HG03520 (cell line): ENCODE measurements around the gene HPN.
A peak's percentile ranks its signal among the peaks of the same experiment; 100 is the strongest.

ENCODE experiments used
- ATAC-seq: cut with Tn5 transposase; IDR thresholded peaks from one replicate; pipeline ENCODE4 v1.9.1; 2021; ENCODE audit warnings: mild to moderate bottlenecking, moderate library complexity; ENCODE audit not compliant: unreplicated experiment

Gene HPN

DNA sequence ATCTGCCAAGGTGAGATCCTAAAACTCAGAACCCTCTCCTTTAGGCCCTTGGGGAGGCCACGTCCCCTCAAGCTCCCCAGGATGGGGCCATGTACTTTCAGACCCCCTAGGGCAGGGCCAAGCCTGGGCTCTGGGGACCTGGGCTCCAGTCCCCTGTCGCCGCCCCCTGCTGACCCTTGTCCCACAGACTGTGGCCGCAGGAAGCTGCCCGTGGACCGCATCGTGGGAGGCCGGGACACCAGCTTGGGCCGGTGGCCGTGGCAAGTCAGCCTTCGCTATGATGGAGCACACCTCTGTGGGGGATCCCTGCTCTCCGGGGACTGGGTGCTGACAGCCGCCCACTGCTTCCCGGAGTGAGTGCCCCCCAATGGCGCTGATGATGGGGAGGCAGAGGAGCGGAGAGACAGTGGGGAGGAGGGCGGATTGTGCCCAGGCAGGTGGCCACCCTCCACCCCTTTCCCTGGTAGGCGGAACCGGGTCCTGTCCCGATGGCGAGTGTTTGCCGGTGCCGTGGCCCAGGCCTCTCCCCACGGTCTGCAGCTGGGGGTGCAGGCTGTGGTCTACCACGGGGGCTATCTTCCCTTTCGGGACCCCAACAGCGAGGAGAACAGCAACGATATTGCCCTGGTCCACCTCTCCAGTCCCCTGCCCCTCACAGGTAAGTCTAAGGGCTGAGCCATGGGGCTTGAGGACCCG lies 18.8 kb downstream of the HPN start:
- no peak for ATAC-seq

DNA sequence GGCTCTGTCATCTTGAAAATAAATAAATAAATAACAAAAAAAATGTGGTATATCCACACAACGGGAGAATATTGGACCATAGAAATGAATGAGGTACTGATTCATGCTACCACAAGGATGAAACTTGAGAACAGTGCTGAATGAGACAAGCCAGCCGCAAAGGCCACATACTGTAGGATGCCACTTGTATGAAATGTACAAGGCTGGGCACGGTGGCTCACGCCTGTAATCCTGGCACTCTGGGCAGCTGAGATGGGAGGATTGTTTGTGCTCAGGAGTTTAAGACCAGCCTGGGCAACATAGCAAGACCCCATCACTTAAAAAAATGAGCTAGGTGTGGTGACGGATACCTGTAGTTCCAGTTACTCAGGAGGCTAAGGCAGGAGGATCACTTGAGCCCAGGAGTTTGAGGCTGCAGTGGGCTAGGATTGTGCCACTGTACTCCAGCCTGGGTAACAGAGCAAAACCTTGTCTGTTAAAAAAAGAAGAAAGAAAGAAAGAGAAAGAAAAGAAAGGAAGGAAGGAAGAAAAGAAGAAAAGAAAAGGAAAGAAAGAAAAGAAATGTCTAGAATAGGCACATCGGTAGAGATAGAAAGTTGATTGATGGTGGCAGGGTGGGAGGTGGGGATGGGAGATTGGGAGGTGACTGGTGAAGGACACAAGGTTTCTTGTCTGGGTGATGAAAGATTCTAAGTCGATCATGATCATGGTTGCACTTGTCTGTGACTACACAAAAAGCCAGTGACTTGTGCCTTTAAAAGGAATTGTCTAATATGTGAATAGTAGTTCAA lies 20.3 kb downstream of the HPN start:
- ATAC-seq = no peak

GRCh38 chr19:35062942-35063341 lies 21.4 kb downstream of the HPN start:
- ATAC-seq = no peak

GRCh38 chr19:35063940-35064818 lies 22.7 kb downstream of the HPN start:
- ATAC-seq = no peak

- no peak for ATAC-seq
Measured at GRCh38 chr19:35065574-35065973, 24.1 kb downstream of the HPN start.

- no peak for ATAC-seq
Measured at GRCh38 chr19:35066121-35066520, 24.6 kb downstream of the HPN start.

DNA sequence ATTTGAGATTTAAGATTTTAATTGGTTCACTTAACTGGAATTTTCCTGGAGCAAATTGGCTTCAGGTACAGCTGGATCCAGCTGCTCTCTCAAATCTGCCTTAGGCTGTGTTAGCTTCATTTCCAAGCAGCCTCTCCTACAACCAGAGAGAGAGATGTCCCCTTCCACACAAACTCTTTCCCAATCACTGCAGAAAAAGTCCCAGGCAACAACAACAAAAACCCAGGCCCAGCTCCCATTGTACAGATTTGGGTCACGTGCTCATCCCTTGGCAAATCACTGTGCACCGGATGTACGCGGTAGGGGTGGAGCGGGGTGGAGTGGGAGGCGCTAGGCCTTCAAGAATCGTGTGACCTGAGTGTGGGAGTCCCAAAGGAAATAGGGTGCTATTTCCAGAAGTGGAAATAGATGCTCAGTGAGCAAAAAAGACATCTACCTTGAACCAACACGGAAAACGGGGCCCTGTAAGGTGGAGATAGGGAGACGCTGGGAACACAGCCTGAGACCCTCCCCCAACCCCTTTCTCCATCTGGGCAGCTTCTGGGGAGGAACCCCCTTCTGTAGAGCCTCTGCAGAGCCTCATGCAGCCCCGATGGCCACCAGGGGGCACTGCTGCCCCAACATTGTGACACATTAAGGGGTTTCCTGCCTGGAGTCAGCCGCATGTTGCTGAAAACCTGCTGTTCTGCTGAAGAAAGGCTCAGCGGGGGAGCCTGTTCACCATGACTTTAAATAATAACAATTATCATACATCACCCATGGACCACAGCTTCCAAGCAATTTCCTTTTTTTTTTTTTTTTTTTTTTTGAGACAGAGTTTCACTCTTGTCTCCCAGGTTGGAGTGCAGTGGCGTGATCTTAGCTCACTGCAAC lies 25.4 kb downstream of the HPN start:
- ATAC-seq = peak; percentile 56

DNA sequence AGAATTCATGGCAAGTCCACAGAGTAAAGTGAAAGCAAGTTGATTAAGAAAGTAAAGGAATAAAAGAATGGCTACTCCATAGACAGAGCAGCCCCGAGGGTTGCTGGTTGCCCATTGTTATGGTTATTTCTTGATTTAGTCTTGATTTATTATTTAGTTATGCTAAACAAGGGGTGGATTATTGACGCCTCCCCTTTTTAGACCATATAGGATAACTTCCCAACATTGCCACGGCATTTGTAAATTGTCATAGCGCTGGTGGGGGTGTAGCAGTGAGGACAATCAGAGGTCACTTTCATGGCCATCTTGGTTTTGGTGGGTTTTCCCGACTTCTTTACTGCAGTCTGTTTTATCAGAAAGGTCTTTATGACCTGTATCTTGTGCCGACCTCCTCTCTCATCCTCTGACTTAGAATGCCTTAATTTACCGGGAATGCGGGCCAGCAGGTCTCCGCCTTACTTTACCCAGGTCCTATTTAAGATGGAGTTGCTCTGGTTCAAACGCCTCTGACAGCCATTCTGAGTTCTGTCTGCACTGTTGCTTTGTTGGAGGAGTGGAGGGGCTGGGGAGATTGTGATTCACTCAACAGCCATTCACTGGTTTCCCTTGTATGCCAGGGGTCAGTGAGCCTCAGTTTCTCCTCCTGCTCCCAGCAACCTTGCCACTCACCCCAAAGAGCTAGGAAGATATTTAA lies 27.6 kb downstream of the HPN start:
- ATAC-seq = no peak

DNA sequence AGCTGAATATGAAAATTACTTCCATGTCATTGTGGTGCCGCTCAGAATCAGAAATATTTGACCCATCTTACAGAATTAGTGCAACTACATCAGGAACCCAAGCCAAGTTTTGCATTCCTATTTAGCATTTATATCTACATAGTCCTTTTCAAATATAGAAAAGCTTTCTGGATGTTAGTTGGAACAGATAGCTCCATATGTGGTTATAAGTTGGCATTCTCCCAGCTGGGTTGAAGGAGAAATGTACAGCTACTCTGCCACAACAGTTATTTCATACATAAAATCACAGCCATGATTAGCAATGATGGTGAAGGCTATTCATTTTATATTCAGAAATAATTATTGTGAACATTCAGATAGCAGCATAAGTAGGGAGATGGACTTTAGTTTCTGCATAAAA lies 28.2 kb downstream of the HPN start:
- no peak for ATAC-seq

DNA sequence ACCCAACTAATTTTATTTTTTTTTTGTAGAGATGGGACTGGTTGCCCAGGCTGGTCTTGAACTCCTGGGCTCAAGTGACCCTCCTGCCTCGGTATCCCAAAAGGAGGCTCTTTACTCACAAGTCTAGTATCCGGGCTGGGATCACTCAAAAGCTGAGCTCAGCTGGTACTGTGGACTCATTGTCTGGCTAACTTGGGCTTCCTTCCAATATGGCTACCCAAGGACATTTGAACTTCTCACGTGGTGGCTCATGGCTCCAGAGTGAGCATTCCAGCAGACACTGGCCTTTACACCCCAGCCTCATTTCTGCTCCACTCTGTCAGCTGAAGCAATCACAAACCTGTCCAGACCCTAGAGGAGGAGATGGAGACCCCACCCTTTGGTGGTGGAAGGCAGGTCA lies 28.9 kb downstream of the HPN start:
- ATAC-seq = no peak

DNA sequence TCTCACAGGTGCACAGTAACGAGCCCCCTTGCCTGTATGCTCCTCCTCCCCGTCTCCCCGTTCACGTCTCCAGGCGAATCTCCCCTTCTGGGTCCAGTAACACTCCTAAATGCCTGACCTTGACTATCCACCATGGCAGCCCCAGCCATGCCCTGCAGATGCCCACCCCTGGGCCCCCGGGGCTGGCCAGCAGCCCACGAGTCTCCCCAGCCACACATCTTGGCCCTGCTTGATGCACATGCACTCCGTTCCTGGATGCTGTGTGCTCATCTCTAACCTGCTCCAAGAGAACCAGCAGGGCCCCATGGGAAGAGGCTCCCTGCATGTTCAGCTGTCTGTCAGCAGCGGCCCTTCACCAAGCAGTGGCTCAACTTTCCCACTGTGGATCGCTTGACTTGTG lies 32.0 kb downstream of the HPN start:
- ATAC-seq = no peak

DNA sequence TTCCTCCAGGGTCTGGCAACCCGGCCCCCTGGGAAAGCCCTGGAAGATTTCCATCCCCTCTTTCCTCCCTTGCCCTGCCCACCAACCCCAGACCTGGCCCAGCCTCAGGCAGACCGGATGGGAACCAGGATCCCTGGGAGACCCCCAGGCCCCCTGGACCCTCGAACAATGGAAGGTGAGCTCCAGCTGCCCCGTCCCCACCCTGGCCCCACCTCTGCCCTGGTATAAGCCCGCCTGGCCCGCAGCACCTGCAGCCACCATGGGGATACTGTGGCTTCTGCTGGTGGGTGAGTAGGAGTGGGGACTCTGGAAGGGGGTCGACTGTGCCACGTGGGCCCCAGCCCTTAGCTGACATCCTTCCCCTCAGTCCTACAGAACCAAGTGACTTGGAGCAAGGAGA lies 32.4 kb downstream of the HPN start:
- ATAC-seq = no peak

GRCh38 chr19:35074426-35075201 lies 33.1 kb downstream of the HPN start:
- ATAC-seq = no peak

DNA sequence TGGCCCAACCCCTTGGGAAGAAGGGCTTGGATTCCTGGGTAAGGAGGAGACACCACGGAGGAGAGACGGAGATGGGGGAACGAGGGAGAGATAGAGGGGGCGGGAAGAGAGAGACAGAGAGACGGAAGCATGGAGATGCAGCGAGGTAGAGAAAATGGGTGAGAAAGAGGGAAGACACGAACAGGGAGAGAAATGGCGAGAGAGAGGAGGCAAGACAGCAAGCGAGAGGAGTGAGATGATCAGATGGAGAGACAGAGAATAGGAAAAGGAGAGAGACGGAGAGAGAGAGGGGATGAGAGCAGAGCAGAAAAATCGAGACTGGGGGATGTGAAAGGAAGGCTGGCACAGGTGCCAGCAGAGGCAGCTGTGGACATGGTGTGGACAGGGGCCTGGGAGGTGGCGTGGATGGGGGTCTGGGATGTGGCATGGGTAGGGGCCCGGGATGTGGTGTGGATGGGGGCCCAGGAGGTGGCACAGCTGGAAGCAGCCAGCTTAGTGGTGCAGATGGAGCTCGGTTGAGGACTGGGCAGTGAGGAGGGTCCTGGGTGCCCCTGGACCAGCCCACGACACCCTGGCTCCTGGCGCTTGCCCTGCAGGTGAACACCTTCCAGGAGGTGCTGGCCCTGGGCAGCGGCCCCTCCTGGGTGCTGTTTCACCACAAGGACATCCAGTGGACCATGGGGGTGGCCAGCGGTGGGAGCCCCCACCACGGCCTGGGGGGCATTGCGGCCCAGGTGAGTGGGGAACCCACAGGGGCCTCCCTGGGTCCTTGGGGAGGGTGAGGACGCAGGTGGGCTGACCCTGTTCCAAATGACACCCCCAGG lies 33.9 kb downstream of the HPN start:
- no peak for ATAC-seq

DNA sequence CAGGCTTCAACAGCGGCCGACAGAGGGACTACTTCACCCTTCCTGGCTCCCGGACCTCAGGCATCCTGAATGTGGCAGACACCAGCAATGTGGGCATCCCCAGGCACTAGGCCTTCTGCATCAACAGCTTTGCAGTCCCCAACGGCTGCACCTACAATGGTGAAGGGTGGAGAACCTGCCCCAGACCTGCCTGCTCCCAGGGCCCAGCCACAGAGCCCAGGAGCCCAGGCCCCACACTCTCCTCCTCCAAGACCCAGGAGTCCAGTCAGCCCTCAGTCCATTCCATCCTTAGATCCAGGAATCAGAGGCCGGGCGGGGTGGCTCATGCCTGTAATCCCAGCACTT lies 34.5 kb downstream of the HPN start:
- ATAC-seq = no peak

DNA sequence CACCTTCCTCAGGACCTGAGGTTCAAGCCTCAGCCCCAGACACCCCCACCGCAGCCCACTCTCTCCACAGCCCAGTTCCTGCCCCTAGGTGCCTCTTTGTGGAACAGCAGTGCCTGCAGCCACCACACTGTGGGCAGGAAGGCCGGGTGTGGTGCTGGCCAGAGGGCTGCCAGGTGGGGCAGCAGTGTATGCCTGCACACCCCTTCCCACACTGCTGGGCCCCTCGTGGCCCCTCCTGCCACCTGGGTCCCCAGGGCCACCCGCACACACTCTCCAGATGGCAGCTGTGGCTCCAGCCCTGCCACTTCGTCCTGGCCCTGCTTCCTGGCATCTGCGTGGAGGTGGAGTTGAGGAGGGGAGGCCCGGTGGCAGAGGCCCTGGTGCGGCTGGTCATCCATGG lies 35.1 kb downstream of the HPN start:
- no peak for ATAC-seq

- ATAC-seq = no peak
Measured at GRCh38 chr19:35077411-35078223, 36.1 kb downstream of the HPN start.

DNA sequence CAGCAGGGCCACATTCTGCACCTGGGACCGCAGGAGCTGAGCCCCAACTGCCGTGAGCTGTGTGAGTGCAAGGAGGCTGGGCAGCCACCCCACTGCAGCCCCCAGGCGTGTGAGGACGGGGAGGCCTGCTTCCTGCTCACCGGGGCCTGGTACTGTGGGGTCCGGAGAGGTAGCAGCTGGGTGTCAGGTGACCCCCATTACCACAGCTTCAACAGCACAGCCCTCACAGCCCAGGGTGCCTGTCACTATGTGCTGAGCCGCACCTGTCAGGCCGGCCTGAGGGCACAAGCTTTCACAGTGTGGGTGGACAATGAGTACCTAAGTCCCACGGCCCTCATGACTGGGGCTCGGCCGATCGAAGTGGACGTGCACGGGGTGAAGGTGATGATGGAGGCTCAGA lies 38.3 kb downstream of the HPN start:
- ATAC-seq = no peak
